ENCODE data around the gene ANKRD55.
A peak's percentile ranks its signal among the peaks of the same experiment; 100 is the strongest.

Gene ANKRD55

GRCh38 chr5:56190497-56190896, 42.6 kb downstream of the ANKRD55 start:
- DNase-seq (ENCODE audit: low read depth), result peak; percentile 85
- no peak overlapping the region for H3K4me3 ChIP-seq (ENCODE audit: low read length)
- no peak for TF ChIP-seq CTCF (conservative IDR thresholded peaks at IDR 0.05; ENCODE audit: low read length)

GRCh38 chr5:56185768-56186311, 47.3 kb downstream of the ANKRD55 start:
- no peak for DNase-seq (ENCODE audit: low read depth)
- no peak overlapping the region for H3K4me3 ChIP-seq (ENCODE audit: low read length)
- TF ChIP-seq CTCF (conservative IDR thresholded peaks at IDR 0.05; ENCODE audit: low read length), result no peak

- DNase-seq (ENCODE audit: low read depth), result peak; percentile 83
- H3K4me3 ChIP-seq (ENCODE audit: low read length), result no peak overlapping the region
- TF ChIP-seq CTCF (conservative IDR thresholded peaks at IDR 0.05; ENCODE audit: low read length), result no peak
These were observed 49.6 kb downstream of the ANKRD55 start for GRCh38 chr5:56183506-56183905.

- DNase-seq (ENCODE audit: low read depth), result no peak
- no peak for TF ChIP-seq CTCF (conservative IDR thresholded peaks at IDR 0.05; ENCODE audit: low read length)
- H3K4me3 ChIP-seq (ENCODE audit: low read length), result no peak overlapping the region
These were observed 53.7 kb downstream of the ANKRD55 start for GRCh38 chr5:56179442-56179841.

- no peak for DNase-seq (ENCODE audit: low read depth)
- no peak for TF ChIP-seq CTCF (conservative IDR thresholded peaks at IDR 0.05; ENCODE audit: low read length)
- no peak overlapping the region for H3K4me3 ChIP-seq (ENCODE audit: low read length)
These were observed 54.3 kb downstream of the ANKRD55 start for GRCh38 chr5:56178823-56179222.

GRCh38 chr5:56176871-56177533, 56.1 kb downstream of the ANKRD55 start:
- peak; percentile 53 for DNase-seq (ENCODE audit: low read depth)
- H3K4me3 ChIP-seq (ENCODE audit: low read length), result no peak overlapping the region
- TF ChIP-seq CTCF (conservative IDR thresholded peaks at IDR 0.05; ENCODE audit: low read length), result no peak

- no peak for TF ChIP-seq CTCF (conservative IDR thresholded peaks at IDR 0.05; ENCODE audit: low read length)
- no peak overlapping the region for H3K4me3 ChIP-seq (ENCODE audit: low read length)
- DNase-seq (ENCODE audit: low read depth), result peak; percentile 96
These were observed 56.9 kb downstream of the ANKRD55 start for GRCh38 chr5:56176155-56176798.
